ENCODE measurements around the gene TADA1.

GRCh38 chr1:166857995-166858394 is 18.1 kb downstream of the TADA1 start:
- TF ChIP-seq, protein P1, sequence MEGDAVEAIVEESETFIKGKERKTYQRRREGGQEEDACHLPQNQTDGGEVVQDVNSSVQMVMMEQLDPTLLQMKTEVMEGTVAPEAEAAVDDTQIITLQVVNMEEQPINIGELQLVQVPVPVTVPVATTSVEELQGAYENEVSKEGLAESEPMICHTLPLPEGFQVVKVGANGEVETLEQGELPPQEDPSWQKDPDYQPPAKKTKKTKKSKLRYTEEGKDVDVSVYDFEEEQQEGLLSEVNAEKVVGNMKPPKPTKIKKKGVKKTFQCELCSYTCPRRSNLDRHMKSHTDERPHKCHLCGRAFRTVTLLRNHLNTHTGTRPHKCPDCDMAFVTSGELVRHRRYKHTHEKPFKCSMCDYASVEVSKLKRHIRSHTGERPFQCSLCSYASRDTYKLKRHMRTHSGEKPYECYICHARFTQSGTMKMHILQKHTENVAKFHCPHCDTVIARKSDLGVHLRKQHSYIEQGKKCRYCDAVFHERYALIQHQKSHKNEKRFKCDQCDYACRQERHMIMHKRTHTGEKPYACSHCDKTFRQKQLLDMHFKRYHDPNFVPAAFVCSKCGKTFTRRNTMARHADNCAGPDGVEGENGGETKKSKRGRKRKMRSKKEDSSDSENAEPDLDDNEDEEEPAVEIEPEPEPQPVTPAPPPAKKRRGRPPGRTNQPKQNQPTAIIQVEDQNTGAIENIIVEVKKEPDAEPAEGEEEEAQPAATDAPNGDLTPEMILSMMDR (IDR thresholded peaks at IDR 0.05): no peak
- TF ChIP-seq POLR2A (IDR thresholded peaks at IDR 0.05): no peak
